ENCODE results near the gene DAND5. TPM values are rescaled to one million over a fixed set of nuclear protein-coding genes. Genes with fewer than 3 reads are reported as not detected.

DAND5 gene
- total and polyA plus RNA-seq, 9 of the 15 experiments (the other 6 are each of a cell fraction or from before 2014, with no cell fraction given): 0.22 to 0.83 (median 0.60) TPM

- TF ChIP-seq, protein P1, sequence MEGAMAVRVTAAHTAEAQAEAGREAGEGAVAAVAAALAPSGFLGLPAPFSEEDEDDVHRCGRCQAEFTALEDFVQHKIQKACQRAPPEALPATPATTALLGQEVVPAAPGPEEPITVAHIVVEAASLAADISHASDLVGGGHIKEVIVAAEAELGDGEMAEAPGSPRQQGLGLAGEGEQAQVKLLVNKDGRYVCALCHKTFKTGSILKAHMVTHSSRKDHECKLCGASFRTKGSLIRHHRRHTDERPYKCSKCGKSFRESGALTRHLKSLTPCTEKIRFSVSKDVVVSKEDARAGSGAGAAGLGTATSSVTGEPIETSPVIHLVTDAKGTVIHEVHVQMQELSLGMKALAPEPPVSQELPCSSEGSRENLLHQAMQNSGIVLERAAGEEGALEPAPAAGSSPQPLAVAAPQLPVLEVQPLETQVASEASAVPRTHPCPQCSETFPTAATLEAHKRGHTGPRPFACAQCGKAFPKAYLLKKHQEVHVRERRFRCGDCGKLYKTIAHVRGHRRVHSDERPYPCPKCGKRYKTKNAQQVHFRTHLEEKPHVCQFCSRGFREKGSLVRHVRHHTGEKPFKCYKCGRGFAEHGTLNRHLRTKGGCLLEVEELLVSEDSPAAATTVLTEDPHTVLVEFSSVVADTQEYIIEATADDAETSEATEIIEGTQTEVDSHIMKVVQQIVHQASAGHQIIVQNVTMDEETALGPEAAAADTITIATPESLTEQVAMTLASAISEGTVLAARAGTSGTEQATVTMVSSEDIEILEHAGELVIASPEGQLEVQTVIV (CRISPR knock-in tag; IDR thresholded peaks at IDR 0.05; ENCODE audit: borderline replicate concordance): no peak
- no peak for TF ChIP-seq ZNF551 (CRISPR knock-in tag; IDR thresholded peaks at IDR 0.05)
- no peak for TF ChIP-seq KLF16 (IDR thresholded peaks at IDR 0.05)
- TF ChIP-seq PRPF4 (IDR thresholded peaks at IDR 0.05; ENCODE audit: insufficient read depth, low read depth, low read length, poor library complexity, severe bottlenecking): no peak
- TF ChIP-seq PHF8 (IDR thresholded peaks at IDR 0.05; ENCODE audit: borderline replicate concordance, low read length): peak; percentile 24; the same call in 1 of the 2 replicates
- peak; percentile 84 for TF ChIP-seq VEZF1 (CRISPR knock-in tag; IDR thresholded peaks at IDR 0.05)
- TF ChIP-seq ZNF347 (CRISPR knock-in tag; IDR thresholded peaks at IDR 0.05; ENCODE audit: low read depth): no peak
- no peak for TF ChIP-seq TSHZ1 (CRISPR knock-in tag; IDR thresholded peaks at IDR 0.05)
- no peak for TF ChIP-seq JUND (IDR thresholded peaks at IDR 0.05; ENCODE audit: borderline replicate concordance, low read depth, low read length)
- no peak for TF ChIP-seq JUND (tag; IDR thresholded peaks at IDR 0.05; ENCODE audit: borderline replicate concordance, low read depth, low read length)
- TF ChIP-seq POU5F1 (IDR thresholded peaks at IDR 0.05; ENCODE audit: borderline replicate concordance, low read depth, low read length, partially characterized antibody): no peak
- TF ChIP-seq DMBX1 (CRISPR knock-in tag; IDR thresholded peaks at IDR 0.05; ENCODE audit: borderline replicate concordance): no peak
- no peak for TF ChIP-seq E2F3 (CRISPR knock-in tag; IDR thresholded peaks at IDR 0.05)
- TF ChIP-seq NCOA6 (IDR thresholded peaks at IDR 0.05): no peak
- TF ChIP-seq, protein P2, sequence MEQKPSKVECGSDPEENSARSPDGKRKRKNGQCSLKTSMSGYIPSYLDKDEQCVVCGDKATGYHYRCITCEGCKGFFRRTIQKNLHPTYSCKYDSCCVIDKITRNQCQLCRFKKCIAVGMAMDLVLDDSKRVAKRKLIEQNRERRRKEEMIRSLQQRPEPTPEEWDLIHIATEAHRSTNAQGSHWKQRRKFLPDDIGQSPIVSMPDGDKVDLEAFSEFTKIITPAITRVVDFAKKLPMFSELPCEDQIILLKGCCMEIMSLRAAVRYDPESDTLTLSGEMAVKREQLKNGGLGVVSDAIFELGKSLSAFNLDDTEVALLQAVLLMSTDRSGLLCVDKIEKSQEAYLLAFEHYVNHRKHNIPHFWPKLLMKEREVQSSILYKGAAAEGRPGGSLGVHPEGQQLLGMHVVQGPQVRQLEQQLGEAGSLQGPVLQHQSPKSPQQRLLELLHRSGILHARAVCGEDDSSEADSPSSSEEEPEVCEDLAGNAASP (IDR thresholded peaks at IDR 0.05): no peak
- no peak for TF ChIP-seq CCNT2 (IDR thresholded peaks at IDR 0.05; ENCODE audit: borderline replicate concordance, extremely low read depth, insufficient read length, low read depth, low read length)
- no peak for TF ChIP-seq ZNF3 (CRISPR knock-in tag; IDR thresholded peaks at IDR 0.05)
- TF ChIP-seq ZNF589 (CRISPR knock-in tag; IDR thresholded peaks at IDR 0.05; ENCODE audit: low read depth): no peak
Observed at GRCh38 chr19:13022859-13023636, 53.7 kb downstream of the DAND5 start (continued).

All from K562 (cell line).